SK-N-SH (cell line): ENCODE data around the gene IGSF23.

Experiments used
- CTCF ChIP-seq: fragments of 200-600 bp; sonication (generic); IDR thresholded peaks from 2 replicates; pipeline ENCODE4 v1.6.1; 2017; ENCODE audit warnings: antibody characterized with exemption, mild to moderate bottlenecking, moderate library complexity
- EP300 ChIP-seq, 2 experiments: IDR thresholded peaks; 2 replicates each; pipeline versions ENCODE4 v1.4.0 to v1.6.1; 2012; ENCODE audit warnings: borderline replicate concordance in 1 of 2, low read depth in 1 of 2, low read length in 1 of 2
- MAX ChIP-seq: IDR thresholded peaks from 2 replicates; pipeline ENCODE4 v1.4.0; 2012; ENCODE audit warnings: low read depth
- POLR2AphosphoS5 ChIP-seq: IDR thresholded peaks from 2 replicates; pipeline ENCODE4 v1.6.1; 2012; ENCODE audit warnings: low read depth, low read length

- TF ChIP-seq POLR2AphosphoS5 (no peak), CTCF (no peak), MAX (no peak), EP300 (IDR thresholded peaks at IDR 0.05; ENCODE audit: borderline replicate concordance in 1 of 2, low read depth in 1 of 2, low read length in 1 of 2) (no peak)
Observed at GRCh38 chr19:44683434-44684210, 70.3 kb downstream of the IGSF23 start.
